DOHH2 (cell line): Measurements from ENCODE around the gene PTPRN2.

Source experiments
- CTCF ChIP-seq: fragments of 200-600 bp; sonication (generic); IDR thresholded peaks from one replicate; pipeline ENCODE4 v1.5.1; 2014; ENCODE audit warnings: antibody characterized with exemption, mild to moderate bottlenecking, low read depth, low read length; ENCODE audit not compliant: poor library complexity, severe bottlenecking
- EZH2phosphoT487 ChIP-seq: fragments of 200-600 bp; sonication (generic); IDR thresholded peaks from 2 replicates; pipeline ENCODE4 v1.6.1; 2017; ENCODE audit warnings: borderline replicate concordance, mild to moderate bottlenecking, antibody characterized with exemption, low read length, moderate library complexity, mixed read lengths

- TF ChIP-seq CTCF (no peak), EZH2phosphoT487 (no peak)
Measured at GRCh38 chr7:157831143-157831905, 756.3 kb downstream of the PTPRN2 start.
